ENCODE measurements around the gene ULK4.
A peak's percentile ranks its signal among the peaks of the same experiment; 100 is the strongest.

Gene ULK4

GRCh38 chr3:41234823-41235721, 726.8 kb downstream of the ULK4 start:
- TF ChIP-seq CTCF (conservative IDR thresholded peaks at IDR 0.05; ENCODE audit: low read depth, low read length) = no peak
- H3K4me3 ChIP-seq (ENCODE audit: low read length) = no peak overlapping the region
- no peak for DNase-seq (ENCODE audit: low read depth)

GRCh38 chr3:41224120-41224806, 737.6 kb downstream of the ULK4 start:
- H3K4me3 ChIP-seq (ENCODE audit: low read length) = no peak overlapping the region
- peak; percentile 59 for DNase-seq (ENCODE audit: low read depth)
- no peak for TF ChIP-seq CTCF (conservative IDR thresholded peaks at IDR 0.05; ENCODE audit: low read depth, low read length)

GRCh38 chr3:41223691-41224090, 738.2 kb downstream of the ULK4 start:
- no peak for DNase-seq (ENCODE audit: low read depth)
- TF ChIP-seq CTCF (conservative IDR thresholded peaks at IDR 0.05; ENCODE audit: low read depth, low read length) = no peak
- no peak overlapping the region for H3K4me3 ChIP-seq (ENCODE audit: low read length)

GRCh38 chr3:41223078-41223477, 738.8 kb downstream of the ULK4 start:
- no peak for DNase-seq (ENCODE audit: low read depth)
- H3K4me3 ChIP-seq (ENCODE audit: low read length) = no peak overlapping the region
- TF ChIP-seq CTCF (conservative IDR thresholded peaks at IDR 0.05; ENCODE audit: low read depth, low read length) = no peak

- no peak for TF ChIP-seq CTCF (conservative IDR thresholded peaks at IDR 0.05; ENCODE audit: low read depth, low read length)
- DNase-seq (ENCODE audit: low read depth) = no peak
- H3K4me3 ChIP-seq (ENCODE audit: low read length) = no peak overlapping the region
Observed at GRCh38 chr3:41222501-41222900, 739.4 kb downstream of the ULK4 start.

- TF ChIP-seq CTCF (conservative IDR thresholded peaks at IDR 0.05; ENCODE audit: low read depth, low read length) = no peak
- no peak for DNase-seq (ENCODE audit: low read depth)
- no peak overlapping the region for H3K4me3 ChIP-seq (ENCODE audit: low read length)
Observed at GRCh38 chr3:41222012-41222411, 739.9 kb downstream of the ULK4 start.
